Stimulated activated CD4-positive, alpha-beta T cell treated with anti-CD3 and anti-CD28 coated beads, Interleukin-15, amount 100 ng/mL, for 48 hours (primary cell): ENCODE results near the gene UBN2.

ENCODE experiments used
- DNase-seq, 2 donors: peaks; one replicate each; pipeline ENCODE4 v3.0.0-alpha.2; 2020; ENCODE audit warnings: low read depth in 2 of 2

UBN2 gene

GRCh38 chr7:139345042-139345441 is 114.0 kb downstream of the UBN2 start:
- DNase-seq: no peak

DNA sequence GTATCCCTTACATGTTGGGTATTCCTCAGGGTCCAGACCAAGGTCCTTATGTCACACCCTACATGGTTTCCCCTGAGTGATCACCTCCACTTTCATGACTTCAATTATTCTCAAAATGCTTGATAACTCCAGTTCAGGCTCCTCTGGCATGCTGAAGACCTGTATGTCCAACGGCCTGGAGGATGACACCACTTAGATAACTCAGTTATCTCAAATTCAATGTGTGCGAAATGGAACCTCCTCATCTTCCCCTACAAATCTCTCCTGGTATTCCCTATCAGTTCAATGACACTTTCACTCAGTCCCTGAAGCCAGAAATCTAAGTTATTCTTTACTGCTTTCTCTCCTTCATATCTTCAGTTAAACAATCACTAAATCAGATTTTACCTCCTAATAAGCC is 120.0 kb downstream of the UBN2 start:
- no peak for DNase-seq

DNA sequence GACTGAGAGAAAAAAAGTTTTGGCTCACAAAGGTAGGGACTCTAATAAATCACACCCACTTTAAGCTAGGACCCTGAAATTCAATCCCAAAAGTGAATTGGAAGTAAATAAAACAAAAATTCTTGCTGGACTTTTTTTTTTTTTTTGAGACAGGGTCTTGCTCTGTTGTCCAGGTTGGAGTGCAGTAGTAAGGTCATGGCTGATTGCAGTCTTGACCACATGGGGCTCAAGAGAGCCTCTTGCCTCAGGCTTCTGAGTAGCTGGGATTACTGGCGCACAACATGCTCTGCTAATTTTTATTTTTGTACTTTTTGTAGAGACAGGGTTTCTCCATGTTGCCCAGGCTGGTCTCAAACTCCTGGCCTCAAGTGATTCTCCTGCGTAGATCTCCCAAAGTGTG is 123.7 kb downstream of the UBN2 start:
- DNase-seq: no peak

- DNase-seq: no peak
Observed at GRCh38 chr7:139355320-139355719, 124.3 kb downstream of the UBN2 start.
